MM.1S (cell line): ENCODE measurements around the gene CDK16.

Experiments
- EZH2 ChIP-seq: fragments of 300-600 bp; sonication (generic); optimal IDR thresholded peaks from 2 replicates; pipeline ENCODE3; 2017; ENCODE audit warnings: low read depth, mild to moderate bottlenecking, antibody characterized with exemption, low read length, mixed read lengths
- EZH2phosphoT487 ChIP-seq: fragments of 300-600 bp; sonication (generic); IDR thresholded peaks from 2 replicates; pipeline ENCODE4 v1.6.1; 2018; ENCODE audit warnings: antibody characterized with exemption, low read length
- TF ChIP-seq, protein P1 (sequence below): fragments of 300-600 bp; sonication (generic); IDR thresholded peaks from 2 replicates; pipeline ENCODE4 v1.5.1; 2016; ENCODE audit warnings: antibody characterized with exemption, low read length, mixed read lengths

DNA sequence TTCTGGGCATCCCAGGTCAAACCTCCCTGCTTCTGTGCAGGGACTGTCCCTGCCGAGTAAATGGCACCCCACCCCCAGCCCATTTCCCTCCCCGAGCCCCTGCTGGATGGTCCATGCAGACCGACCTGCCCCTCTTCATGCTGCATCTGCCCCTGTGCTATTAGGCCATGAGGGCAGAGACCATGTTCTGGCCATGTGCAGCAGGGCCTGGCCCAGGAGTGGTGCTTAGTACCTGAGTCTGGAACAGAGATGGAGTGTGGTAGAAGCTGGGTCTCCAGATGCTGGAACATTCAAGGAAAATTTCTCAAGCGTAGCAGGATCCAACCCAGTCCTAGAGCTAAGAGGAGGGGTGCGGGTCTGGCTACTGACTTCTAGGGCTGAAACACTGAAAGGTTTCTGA is 40.1 kb upstream of the CDK16 start:
- TF ChIP-seq EZH2phosphoT487 (no peak), EZH2 (no peak)
- TF ChIP-seq, protein P1, sequence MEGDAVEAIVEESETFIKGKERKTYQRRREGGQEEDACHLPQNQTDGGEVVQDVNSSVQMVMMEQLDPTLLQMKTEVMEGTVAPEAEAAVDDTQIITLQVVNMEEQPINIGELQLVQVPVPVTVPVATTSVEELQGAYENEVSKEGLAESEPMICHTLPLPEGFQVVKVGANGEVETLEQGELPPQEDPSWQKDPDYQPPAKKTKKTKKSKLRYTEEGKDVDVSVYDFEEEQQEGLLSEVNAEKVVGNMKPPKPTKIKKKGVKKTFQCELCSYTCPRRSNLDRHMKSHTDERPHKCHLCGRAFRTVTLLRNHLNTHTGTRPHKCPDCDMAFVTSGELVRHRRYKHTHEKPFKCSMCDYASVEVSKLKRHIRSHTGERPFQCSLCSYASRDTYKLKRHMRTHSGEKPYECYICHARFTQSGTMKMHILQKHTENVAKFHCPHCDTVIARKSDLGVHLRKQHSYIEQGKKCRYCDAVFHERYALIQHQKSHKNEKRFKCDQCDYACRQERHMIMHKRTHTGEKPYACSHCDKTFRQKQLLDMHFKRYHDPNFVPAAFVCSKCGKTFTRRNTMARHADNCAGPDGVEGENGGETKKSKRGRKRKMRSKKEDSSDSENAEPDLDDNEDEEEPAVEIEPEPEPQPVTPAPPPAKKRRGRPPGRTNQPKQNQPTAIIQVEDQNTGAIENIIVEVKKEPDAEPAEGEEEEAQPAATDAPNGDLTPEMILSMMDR: no peak
